NCI-H2196 (cell line): ENCODE data around the gene TMPRSS15.

Experiments
- DNase-seq: peaks from one replicate; lab custom pipeline; 2025; ENCODE audit not compliant: unreplicated experiment; lab: John Stamatoyannopoulos, UW

The TMPRSS15 gene

DNA sequence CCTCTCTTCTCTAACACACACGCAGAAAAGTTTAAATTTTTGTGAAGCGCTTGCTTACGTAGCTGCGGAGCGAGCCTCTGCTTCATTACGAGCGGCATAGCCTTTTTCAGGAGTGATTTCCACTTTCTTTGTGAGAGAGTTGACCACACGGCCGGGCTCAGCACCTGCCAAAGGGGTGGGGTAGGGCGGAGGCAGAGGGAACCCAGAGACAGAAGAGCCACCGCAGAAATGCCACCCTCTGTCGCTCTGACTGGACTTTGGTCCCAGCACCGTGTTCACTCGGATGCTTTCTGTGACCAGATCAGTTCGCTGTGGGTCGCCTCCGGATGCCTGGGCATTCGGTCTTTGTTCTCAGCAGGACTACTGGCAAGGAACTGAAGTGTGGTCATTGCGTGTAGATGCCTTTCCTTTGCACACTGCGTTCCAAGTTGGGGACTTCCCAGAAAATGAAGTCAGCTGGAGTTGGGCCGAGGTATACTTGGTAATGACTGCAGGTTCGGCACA, 158.1 kb downstream of the TMPRSS15 start:
- no peak for DNase-seq

GRCh38 chr21:18244671-18245463, 158.7 kb downstream of the TMPRSS15 start, which contains the start of gene CHODL:
Gene CHODL, plus strand, starts transcription at chr21:18244833. Its CDS starts 391 bp downstream, at chr21:18245224.
- DNase-seq, result no peak

- DNase-seq, result no peak
Measured at GRCh38 chr21:18235545-18235944, 168.0 kb downstream of the TMPRSS15 start.

GRCh38 chr21:18228060-18228739, 175.4 kb downstream of the TMPRSS15 start:
- no peak for DNase-seq

DNA sequence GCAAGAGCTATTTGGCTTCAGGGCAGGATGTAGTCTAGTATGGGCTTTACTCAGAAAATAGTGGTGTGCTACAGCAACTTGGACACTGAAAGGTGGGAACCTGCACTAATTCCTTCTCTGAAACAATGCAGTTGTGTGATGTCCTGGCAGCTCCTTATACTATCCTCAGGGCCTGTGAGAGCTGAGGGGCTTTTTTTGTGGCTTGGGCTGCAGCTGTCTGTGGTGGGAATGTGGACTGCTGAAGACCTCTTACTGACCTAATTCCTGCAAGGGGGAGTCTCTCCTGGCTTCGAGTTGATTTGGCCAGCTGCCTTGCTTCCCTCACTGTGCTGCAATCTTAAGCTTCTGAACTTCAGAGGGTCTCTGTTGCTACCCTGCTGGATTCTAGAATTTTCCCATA, 181.2 kb downstream of the TMPRSS15 start:
- no peak for DNase-seq

- DNase-seq, result no peak
Measured at GRCh38 chr21:18220498-18220897, 183.1 kb downstream of the TMPRSS15 start.
